GM10266 (cell line): ENCODE measurements around the gene DMRTC2.

Source experiments
- DNase-seq: peaks from one replicate; pipeline ENCODE4 v3.0.0; 2012; ENCODE audit errors: extremely low spot score
- CTCF ChIP-seq: IDR thresholded peaks from 2 replicates; pipeline ENCODE4 v1.5.1; 2012; ENCODE audit warnings: mild to moderate bottlenecking, low read depth; ENCODE audit not compliant: control insufficient read depth, insufficient read depth; ENCODE audit errors: missing control alignments

DMRTC2 gene

GRCh38 chr19:41844601-41845000, 241 bp upstream of the DMRTC2 start, which contains the start of gene LYPD4:
LYPD4 (minus strand) TSS chr19:41844683; CDS start chr19:41839285, 5,398 bp downstream.
- TF ChIP-seq CTCF, result no peak

GRCh38 chr19:41845051-41845590, 279 bp downstream of the DMRTC2 start:
- peak; percentile 5 for DNase-seq
- TF ChIP-seq CTCF, result no peak

More at GRCh38 chr19:41844601-41845000, 241 bp upstream of the DMRTC2 start, which contains the start of gene LYPD4:
- DNase-seq, result peak; percentile 4

DNA sequence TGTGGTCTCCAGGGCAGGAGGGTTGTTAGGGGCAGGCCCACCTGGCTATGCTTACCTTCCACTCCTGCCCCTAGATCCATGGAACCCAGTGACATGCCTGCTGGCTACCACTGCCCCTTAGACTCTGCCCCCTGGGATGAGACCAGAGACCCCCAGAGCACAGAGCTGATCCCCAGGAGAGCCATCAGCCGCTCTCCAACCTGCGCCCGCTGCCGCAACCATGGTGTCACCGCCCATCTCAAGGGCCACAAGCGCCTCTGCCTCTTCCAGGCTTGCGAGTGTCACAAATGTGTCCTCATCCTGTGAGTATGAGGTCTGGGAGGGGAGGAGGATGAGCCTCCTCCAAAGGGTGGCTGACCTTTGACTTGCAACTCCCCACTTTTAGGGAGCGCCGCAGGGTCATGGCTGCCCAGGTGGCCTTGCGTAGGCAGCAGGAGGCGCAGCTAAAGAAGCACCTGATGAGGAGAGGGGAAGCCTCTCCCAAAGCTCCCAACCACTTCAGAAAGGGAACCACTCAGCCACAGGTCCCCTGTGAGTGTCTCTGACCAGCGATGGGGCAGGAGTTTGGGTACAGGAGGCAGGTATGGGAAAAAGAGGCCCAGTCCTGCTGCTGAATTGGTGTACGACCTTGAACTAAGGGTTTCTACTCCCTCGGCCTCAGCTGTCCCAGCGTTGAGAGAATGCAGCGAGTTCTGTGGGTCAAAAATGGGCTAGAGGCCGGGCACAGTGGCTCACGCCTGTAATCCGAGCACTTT, 2.7 kb downstream of the DMRTC2 start:
- peak; percentile 15 for DNase-seq
- TF ChIP-seq CTCF, result no peak

DNA sequence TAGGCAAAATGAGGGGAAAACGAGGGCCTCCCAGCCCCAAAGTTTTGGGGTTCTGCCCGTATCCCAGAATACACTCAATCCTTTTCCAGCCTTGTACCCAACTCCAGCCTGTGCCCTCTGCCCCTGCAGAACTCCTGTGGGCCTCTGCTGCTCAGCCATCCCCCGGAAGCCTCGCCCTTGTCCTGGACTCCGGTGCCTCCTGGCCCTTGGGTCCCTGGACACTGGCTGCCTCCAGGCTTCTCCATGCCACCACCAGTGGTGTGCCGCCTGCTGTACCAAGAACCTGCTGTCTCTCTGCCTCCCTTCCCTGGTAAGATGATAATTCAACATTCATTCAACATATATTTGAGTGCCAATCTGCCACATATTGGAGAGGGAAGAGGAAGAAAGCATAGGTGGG, 3.8 kb downstream of the DMRTC2 start:
- DNase-seq, result no peak
- no peak for TF ChIP-seq CTCF

- TF ChIP-seq CTCF, result no peak
- no peak for DNase-seq
Measured at GRCh38 chr19:41849067-41849466, 4.2 kb downstream of the DMRTC2 start.

- no peak for DNase-seq
- no peak for TF ChIP-seq CTCF
Measured at GRCh38 chr19:41850381-41850780, 5.5 kb downstream of the DMRTC2 start.

- DNase-seq, result no peak
- no peak for TF ChIP-seq CTCF
Measured at GRCh38 chr19:41851456-41851855, 6.6 kb downstream of the DMRTC2 start.
